ENCODE data around the gene KCND2. TPM values are rescaled to one million over a fixed set of nuclear protein-coding genes. Genes with fewer than 3 reads are reported as not detected.
"Not testable (repeated sequence)": the region's sequence is repeated elsewhere in the genome, so short reads cannot be mapped to it uniquely, and the experiment has no call there.

Gene KCND2
- total RNA-seq, 4 donors from 2014 or later: 0.89 to 2.1 (median 1.4) TPM

- WGBS, 2 donors: 86% methylated on average over 3 of the region's 3 CpGs
- DNase-seq: no peak
- H3K27me3 ChIP-seq: no peaks in the 10 kb centered on the region
- intact Hi-C loops (cut with DNase I): no loop called here
- no peaks in the 10 kb centered on the region for H3K9me3 ChIP-seq
- no peaks in the 10 kb centered on the region for H3K4me1 ChIP-seq
- no peak overlapping the region for H3K4me3 ChIP-seq (replicated peaks in 1 of 3)
- no peak for TF ChIP-seq CTCF (IDR thresholded peaks at IDR 0.05)
- no peak for TF ChIP-seq POLR2A (IDR thresholded peaks at IDR 0.05)
- H3K27ac ChIP-seq: no peak overlapping the region
- no peaks in the 10 kb centered on the region for H3K36me3 ChIP-seq
Observed at GRCh38 chr7:120770206-120770605, 497.2 kb downstream of the KCND2 start.

GRCh38 chr7:120774481-120774880 is 501.5 kb downstream of the KCND2 start:
- H3K36me3 ChIP-seq: no peaks in the 10 kb centered on the region
- H3K4me3 ChIP-seq (replicated peaks in 1 of 3): no peak overlapping the region
- intact Hi-C loops (cut with DNase I): no loop called here
- TF ChIP-seq CTCF (IDR thresholded peaks at IDR 0.05) (no peak), POLR2A (IDR thresholded peaks at IDR 0.05) (no peak)
- WGBS, 2 donors: 70 to 78% methylated on average over 3 of the region's 3 CpGs
- no peaks in the 10 kb centered on the region for H3K27me3 ChIP-seq
- H3K27ac ChIP-seq: no peak overlapping the region
- no peaks in the 10 kb centered on the region for H3K4me1 ChIP-seq
- H3K9me3 ChIP-seq: no peaks in the 10 kb centered on the region
- DNase-seq: no peak

GRCh38 chr7:120775755-120776154 is 502.8 kb downstream of the KCND2 start:
- H3K4me3 ChIP-seq (replicated peaks in 1 of 3): no peak overlapping the region
- no peak for DNase-seq
- H3K4me1 ChIP-seq: no peaks in the 10 kb centered on the region
- H3K27me3 ChIP-seq: no peaks in the 10 kb centered on the region
- TF ChIP-seq POLR2A (IDR thresholded peaks at IDR 0.05) (no peak), CTCF (IDR thresholded peaks at IDR 0.05) (no peak)
- intact Hi-C loops (cut with DNase I): no loop called here
- no peaks in the 10 kb centered on the region for H3K36me3 ChIP-seq
- H3K9me3 ChIP-seq: no peaks in the 10 kb centered on the region
- no peak overlapping the region for H3K27ac ChIP-seq

GRCh38 chr7:120779078-120779477 is 506.1 kb downstream of the KCND2 start:
- DNase-seq; H3K27ac ChIP-seq; H3K36me3 ChIP-seq; H3K9me3 ChIP-seq; intact Hi-C loops (cut with DNase I); H3K27me3 ChIP-seq; H3K4me3 ChIP-seq (replicated peaks in 1 of 3); H3K4me1 ChIP-seq: not testable (repeated sequence)
- WGBS, 2 donors: 54 to 68% methylated on average over 8 of the region's 8 CpGs

GRCh38 chr7:120780451-120780850 is 507.5 kb downstream of the KCND2 start:
- WGBS, 2 donors: 88 to 93% methylated on average over 6 to 7 of the region's 7 CpGs
- DNase-seq; H3K27me3 ChIP-seq; H3K4me1 ChIP-seq; H3K4me3 ChIP-seq (replicated peaks in 1 of 3); H3K27ac ChIP-seq; H3K36me3 ChIP-seq; intact Hi-C loops (cut with DNase I); H3K9me3 ChIP-seq: not testable (repeated sequence)

GRCh38 chr7:120780938-120781337 is 508.0 kb downstream of the KCND2 start:
- 80 to 85% methylated on average over 6 of the region's 6 CpGs for WGBS, 2 donors
- H3K27ac ChIP-seq: no peak overlapping the region
- H3K9me3 ChIP-seq: no peaks in the 10 kb centered on the region
- no peak overlapping the region for H3K4me3 ChIP-seq (replicated peaks in 1 of 3)
- H3K36me3 ChIP-seq: no peaks in the 10 kb centered on the region
- H3K4me1 ChIP-seq: no peaks in the 10 kb centered on the region
- no peak for DNase-seq
- no peak for TF ChIP-seq CTCF (IDR thresholded peaks at IDR 0.05)
- TF ChIP-seq POLR2A (IDR thresholded peaks at IDR 0.05): no peak
- intact Hi-C loops (cut with DNase I): no loop called here
- H3K27me3 ChIP-seq: no peaks in the 10 kb centered on the region

GRCh38 chr7:120781924-120782323 is 508.9 kb downstream of the KCND2 start:
- H3K27me3 ChIP-seq; DNase-seq; H3K27ac ChIP-seq; intact Hi-C loops (cut with DNase I); H3K36me3 ChIP-seq; H3K9me3 ChIP-seq; H3K4me1 ChIP-seq; H3K4me3 ChIP-seq (replicated peaks in 1 of 3): not testable (repeated sequence)
- WGBS, 2 donors: 94% methylated on average over 10 of the region's 10 CpGs

Data from thyroid gland (tissue), 4 donors.